Thyroid gland (tissue), 4 donors: ENCODE data around the gene OR6F1. TPM values are rescaled to one million over a fixed set of nuclear protein-coding genes. Genes with fewer than 3 reads are reported as not detected.
"Not testable (repeated sequence)": the region's sequence is repeated elsewhere in the genome, so short reads cannot be mapped to it uniquely, and the experiment has no call there.

ENCODE experiments used
- DNase-seq, 2 donors: peaks; one replicate each; pipeline ENCODE4 v3.0.0-alpha.2; 2019
- H3K27ac ChIP-seq, 3 donors: fragments of 200-600 bp; sonication (generic); 1 replicate in 2 of 3; 2 replicates in 1 of 3; pipeline ENCODE4 v1.5.1; 2016 to 2019; ENCODE audit warnings: mild to moderate bottlenecking in 1 of 3, moderate library complexity in 1 of 3
- H3K27me3 ChIP-seq: fragments of 200-600 bp; sonication (generic); one replicate; pipeline ENCODE4 v1.5.1; 2019
- H3K36me3 ChIP-seq, 2 donors: fragments of 200-600 bp; sonication (generic); one replicate each; pipeline ENCODE4 v1.5.1; 2016 to 2019
- H3K4me1 ChIP-seq, 2 donors: fragments of 200-600 bp; sonication (generic); one replicate each; pipeline ENCODE4 v1.5.1; 2017 to 2019
- H3K4me3 ChIP-seq, 3 donors: fragments of 200-600 bp; sonication (generic); replicated peaks in 1 of 3; 1 replicate in 2 of 3; 2 replicates in 1 of 3; pipeline ENCODE4 v1.5.1; 2016; ENCODE audit warnings: mild to moderate bottlenecking in 1 of 3
- H3K9me3 ChIP-seq: fragments of 200-600 bp; sonication (generic); one replicate; pipeline ENCODE4 v1.5.1; 2017
- POLR2A ChIP-seq, 2 donors: fragments of 450-650 bp; IDR thresholded peaks; one replicate each; pipeline ENCODE4 v1.6.1; 2017; ENCODE audit warnings: antibody characterized with exemption in 2 of 2, mild to moderate bottlenecking in 2 of 2, moderate library complexity in 1 of 2
- WGBS, 2 donors: methylation state at CpG; one replicate each; pipeline ENCODE4 v1.1.5; 2017; 5-methylcytosine and 5-hydroxymethylcytosine counted together
- intact Hi-C: fragments of 100-400 bp; cut with DNase I; formaldehyde crosslinking; loops from one replicate; pipeline ENCODE4 v1.15.1; 2023
- total RNA-seq, 4 donors: library from RNA; depleted of rRNA; stranded (reverse); fragments of >200 nt; gene quantifications; one replicate each; pipeline ENCODE4 v1.2.3, GENCODE V29; 2016
- TF ChIP-seq, protein P1 (sequence below), 6 experiments: fragments of 200-600 bp in 3 of 6; fragments of 450-650 bp in 3 of 6; sonication (generic) in 3 of 6; IDR thresholded peaks; one replicate each; pipeline ENCODE4 v1.5.1; 2016 to 2019; ENCODE audit warnings: antibody characterized with exemption in 6 of 6, mild to moderate bottlenecking in 2 of 6, inconsistent platforms in 1 of 6, moderate library complexity in 1 of 6

OR6F1 gene
- total RNA-seq, result not detected

DNA sequence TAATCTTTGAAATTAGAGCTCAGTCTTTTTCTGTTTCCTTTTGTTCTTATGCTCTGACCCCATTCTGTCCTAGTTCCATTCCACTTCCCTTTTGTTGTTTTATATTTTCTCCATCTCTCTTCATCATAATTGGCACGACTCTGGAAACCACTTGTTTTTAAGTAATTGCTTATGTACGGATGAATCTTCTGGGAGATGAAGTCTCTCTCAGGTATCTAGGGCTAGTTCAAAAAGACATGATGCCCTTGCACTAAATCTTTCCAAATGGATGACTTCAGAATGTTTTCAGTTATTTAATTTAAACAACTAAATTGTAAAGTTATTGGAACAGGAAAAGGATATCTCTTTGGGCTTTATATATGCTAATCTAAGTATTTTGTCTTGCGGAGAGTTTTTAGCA is at the start of gene OR6F1:
OR6F1 (minus strand) TSS at position 101 of the 400 bp plus-strand sequence. CDS start 3,891 bp downstream, outside the sequence.
- intact Hi-C loops, result no loop called here
- no peaks in the 10 kb centered on the region for H3K27me3 ChIP-seq
- H3K4me3 ChIP-seq, result no peak within 1 kb of the TSS
- WGBS, 2 donors, result 84 to 87% methylated on average over 3 of the region's 3 CpGs
- DNase-seq, result no peak
- TF ChIP-seq, protein P1, sequence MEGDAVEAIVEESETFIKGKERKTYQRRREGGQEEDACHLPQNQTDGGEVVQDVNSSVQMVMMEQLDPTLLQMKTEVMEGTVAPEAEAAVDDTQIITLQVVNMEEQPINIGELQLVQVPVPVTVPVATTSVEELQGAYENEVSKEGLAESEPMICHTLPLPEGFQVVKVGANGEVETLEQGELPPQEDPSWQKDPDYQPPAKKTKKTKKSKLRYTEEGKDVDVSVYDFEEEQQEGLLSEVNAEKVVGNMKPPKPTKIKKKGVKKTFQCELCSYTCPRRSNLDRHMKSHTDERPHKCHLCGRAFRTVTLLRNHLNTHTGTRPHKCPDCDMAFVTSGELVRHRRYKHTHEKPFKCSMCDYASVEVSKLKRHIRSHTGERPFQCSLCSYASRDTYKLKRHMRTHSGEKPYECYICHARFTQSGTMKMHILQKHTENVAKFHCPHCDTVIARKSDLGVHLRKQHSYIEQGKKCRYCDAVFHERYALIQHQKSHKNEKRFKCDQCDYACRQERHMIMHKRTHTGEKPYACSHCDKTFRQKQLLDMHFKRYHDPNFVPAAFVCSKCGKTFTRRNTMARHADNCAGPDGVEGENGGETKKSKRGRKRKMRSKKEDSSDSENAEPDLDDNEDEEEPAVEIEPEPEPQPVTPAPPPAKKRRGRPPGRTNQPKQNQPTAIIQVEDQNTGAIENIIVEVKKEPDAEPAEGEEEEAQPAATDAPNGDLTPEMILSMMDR (IDR thresholded peaks at IDR 0.05), result no peak
- no peak for TF ChIP-seq POLR2A (IDR thresholded peaks at IDR 0.05)
- no peaks in the 10 kb centered on the region for H3K9me3 ChIP-seq
- H3K4me1 ChIP-seq, result no peaks in the 10 kb centered on the region
- H3K36me3 ChIP-seq, result no peaks in the 10 kb centered on the region
- H3K27ac ChIP-seq, result no peak within 1 kb of the TSS

DNA sequence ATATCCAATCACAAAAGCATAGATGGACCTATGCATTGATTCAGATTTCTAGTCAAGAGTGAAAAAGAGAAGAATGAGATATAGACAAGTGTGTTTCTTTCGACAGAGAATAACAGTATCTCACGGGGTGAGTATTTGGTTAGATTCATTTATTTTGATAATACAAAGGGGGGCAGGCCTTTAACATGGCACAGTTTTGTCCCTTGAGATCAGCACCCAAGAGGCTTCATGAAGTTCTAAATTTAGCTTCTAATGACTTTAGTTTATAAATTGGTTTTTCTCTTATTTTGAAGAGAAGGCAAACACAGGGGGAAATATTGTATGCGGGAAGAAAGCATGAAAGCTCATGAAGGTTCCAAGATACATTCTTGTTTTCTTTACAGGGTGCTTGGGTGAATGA is 44.0 kb upstream of the OR6F1 start, which contains the start of gene OR1C1:
OR1C1 (minus strand) TSS at position 101 of the 400 bp plus-strand sequence. CDS start 2,150 bp downstream, outside the sequence.
- 92 to 93% methylated on average over 3 of the region's 3 CpGs for whole genome bisulfite sequencing, 2 donors
- intact Hi-C loops, result no loop called here

DNA sequence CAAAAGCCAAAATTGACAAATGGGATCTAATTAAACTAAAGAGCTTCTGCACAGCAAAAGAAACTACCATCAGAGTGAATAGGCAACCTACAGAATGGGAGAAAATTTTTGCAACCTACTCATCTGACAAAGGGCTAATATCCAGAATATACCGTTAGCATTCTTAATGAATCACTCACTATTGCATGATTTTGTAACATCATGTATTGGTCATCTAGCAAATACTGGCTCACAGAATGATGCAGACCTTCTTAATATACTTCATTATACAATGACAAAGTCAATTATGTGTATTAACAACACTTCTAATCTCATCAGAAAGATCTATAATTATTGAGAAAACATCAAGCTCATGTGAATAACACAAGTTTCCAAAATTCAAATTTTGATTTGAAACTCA is 37.9 kb upstream of the OR6F1 start:
- intact Hi-C loops, result not testable (repeated sequence)
- 94 to 100% methylated on average over 1 of the region's 1 CpG for WGBS, 2 donors

More for the DNA sequence above, 44.0 kb upstream of the OR6F1 start, which contains the start of gene OR1C1:
- Histone ChIP-seq H3K27me3 (no peaks in the 10 kb centered on the region), H3K4me3 (no peak within 1 kb of the TSS), H3K27ac (no peak within 1 kb of the TSS), H3K9me3 (no peaks in the 10 kb centered on the region), H3K4me1 (no peaks in the 10 kb centered on the region), H3K36me3 (no peaks in the 10 kb centered on the region)
- no peak for DNase-seq
- no peak for TF ChIP-seq POLR2A (IDR thresholded peaks at IDR 0.05)
- TF ChIP-seq, protein P1 (IDR thresholded peaks at IDR 0.05), result no peak

DNA sequence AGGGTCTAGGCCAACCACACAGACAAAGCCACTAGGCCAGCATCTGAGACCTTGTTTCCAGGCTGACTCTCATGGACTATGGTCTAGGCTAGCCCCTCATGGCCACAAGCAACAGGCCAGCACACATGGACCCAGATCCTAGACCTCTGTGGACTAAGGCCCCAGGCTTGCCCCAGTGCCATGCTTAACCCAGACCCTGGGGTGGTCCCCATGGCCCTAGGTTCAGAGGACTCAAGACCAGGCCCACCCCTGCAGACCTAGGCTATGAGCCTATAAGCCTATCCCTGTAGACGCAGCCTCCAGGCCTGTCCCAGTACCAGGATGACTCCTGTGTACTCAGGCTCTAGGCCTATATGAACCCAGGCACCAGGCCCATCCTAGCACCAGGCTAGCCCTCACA is 33.4 kb upstream of the OR6F1 start:
- TF ChIP-seq POLR2A (IDR thresholded peaks at IDR 0.05), result no peak
- TF ChIP-seq, protein P1 (IDR thresholded peaks at IDR 0.05), result no peak
- Histone ChIP-seq H3K4me1 (no peaks in the 10 kb centered on the region), H3K36me3 (no peaks in the 10 kb centered on the region), H3K27ac (no peak overlapping the region), H3K27me3 (no peaks in the 10 kb centered on the region), H3K9me3 (no peaks in the 10 kb centered on the region), H3K4me3 (no peak overlapping the region)
- intact Hi-C loops, result no loop called here
- no peak for DNase-seq
- 90 to 100% methylated on average over 1 of the region's 1 CpG for WGBS, 2 donors

More for the DNA sequence above, 37.9 kb upstream of the OR6F1 start:
- not testable (repeated sequence) for H3K27ac ChIP-seq, H3K27me3 ChIP-seq, H3K9me3 ChIP-seq, H3K36me3 ChIP-seq, H3K4me3 ChIP-seq, H3K4me1 ChIP-seq, DNase-seq

DNA sequence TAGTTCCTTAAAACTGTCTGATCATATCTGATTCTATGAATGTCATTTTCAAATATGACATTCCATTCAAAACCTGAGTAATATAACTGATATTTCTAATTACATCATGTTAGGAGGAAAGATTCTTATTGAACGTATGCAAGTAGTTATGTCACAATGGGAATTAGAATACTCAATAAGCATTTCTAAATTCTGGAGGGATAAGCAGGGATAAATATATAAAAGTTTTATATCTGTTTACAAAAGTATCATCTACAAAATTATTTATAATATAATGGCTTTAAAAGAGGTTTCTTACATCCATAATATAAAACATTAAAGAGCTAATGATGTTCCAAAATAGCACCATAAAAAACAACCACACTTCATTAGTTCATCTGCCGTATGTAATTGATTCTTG is 31.6 kb upstream of the OR6F1 start, which contains the start of gene OR14A2:
OR14A2 (minus strand) TSS at position 101 of the 400 bp plus-strand sequence.
- no peak for TF ChIP-seq POLR2A (IDR thresholded peaks at IDR 0.05)
- TF ChIP-seq, protein P1 (IDR thresholded peaks at IDR 0.05), result no peak
- WGBS, 2 donors, result 97 to 99% methylated on average over 2 of the region's 2 CpGs

More for the DNA sequence above, 31.6 kb upstream of the OR6F1 start, which contains the start of gene OR14A2:
- H3K4me3 ChIP-seq, result no peak within 1 kb of the TSS
- no peak for DNase-seq
- intact Hi-C loops, result no loop called here
- H3K9me3 ChIP-seq, result no peaks in the 10 kb centered on the region
- no peaks in the 10 kb centered on the region for H3K4me1 ChIP-seq
- H3K27me3 ChIP-seq, result no peaks in the 10 kb centered on the region
- no peak within 1 kb of the TSS for H3K27ac ChIP-seq
- H3K36me3 ChIP-seq, result no peaks in the 10 kb centered on the region
